MM.1S (cell line): ENCODE measurements around the gene ANKEF1.

Experiments
- DNase-seq: peaks from one replicate; pipeline ENCODE4 v3.0.0-alpha.2; 2015
- H2AFZ ChIP-seq: fragments of 300-600 bp; sonication (generic); 2 replicates; pipeline ENCODE4 v1.6.0; 2016; ENCODE audit warnings: antibody characterized with exemption, low read length
- H3F3A ChIP-seq: fragments of 300-600 bp; sonication (generic); 2 replicates; pipeline ENCODE4 v1.6.1; 2016; ENCODE audit warnings: mild to moderate bottlenecking, antibody characterized with exemption, low read length, moderate library complexity, mixed read lengths; ENCODE audit not compliant: insufficient read depth
- H3K27ac ChIP-seq: fragments of 300-600 bp; sonication (generic); 2 replicates; pipeline ENCODE4 v1.5.1; 2016; ENCODE audit warnings: mild to moderate bottlenecking, low read length
- H3K27me3 ChIP-seq: fragments of 300-600 bp; sonication (generic); replicated peaks from 2 replicates; pipeline ENCODE4 v1.6.0; 2016; ENCODE audit warnings: low read length; ENCODE audit not compliant: insufficient read depth
- H3K36me3 ChIP-seq: fragments of 300-600 bp; sonication (generic); replicated peaks from 2 replicates; pipeline ENCODE4 v1.6.1; 2016; ENCODE audit warnings: mild to moderate bottlenecking, low read length, mixed read lengths; ENCODE audit not compliant: insufficient read depth
- H3K4me1 ChIP-seq: fragments of 300-600 bp; sonication (generic); 2 replicates; pipeline ENCODE4 v1.6.1; 2016; ENCODE audit warnings: low read length, mixed read lengths
- H3K4me2 ChIP-seq: fragments of 300-600 bp; sonication (generic); 2 replicates; pipeline ENCODE4 v1.6.0; 2016; ENCODE audit warnings: low read depth, low read length
- H3K4me3 ChIP-seq: fragments of 300-600 bp; sonication (generic); 2 replicates; pipeline ENCODE4 v1.5.1; 2016; ENCODE audit warnings: low read length, mixed read lengths
- H3K79me2 ChIP-seq: fragments of 300-600 bp; sonication (generic); 2 replicates; pipeline ENCODE4 v1.6.1; 2016; ENCODE audit warnings: mixed run types, low read length, mixed read lengths
- H3K9ac ChIP-seq: fragments of 300-600 bp; sonication (generic); 2 replicates; pipeline ENCODE4 v1.6.1; 2016; ENCODE audit warnings: low read length, mixed read lengths
- H3K9me2 ChIP-seq: fragments of 300-600 bp; sonication (generic); replicated peaks from 2 replicates; pipeline ENCODE4 v1.6.1; 2016; ENCODE audit warnings: mild to moderate bottlenecking, low read length, mixed read lengths; ENCODE audit not compliant: insufficient read depth
- H3K9me3 ChIP-seq: fragments of 300-600 bp; sonication (generic); replicated peaks from 2 replicates; pipeline ENCODE4 v1.6.1; 2016; ENCODE audit warnings: mild to moderate bottlenecking, low read length, mixed read lengths; ENCODE audit not compliant: insufficient read depth
- H4K20me1 ChIP-seq: fragments of 300-600 bp; sonication (generic); 2 replicates; pipeline ENCODE4 v1.6.1; 2016; ENCODE audit warnings: mild to moderate bottlenecking, low read length, moderate library complexity, mixed read lengths; ENCODE audit not compliant: insufficient read depth
- EZH2 ChIP-seq: fragments of 300-600 bp; sonication (generic); optimal IDR thresholded peaks from 2 replicates; pipeline ENCODE3; 2017; ENCODE audit warnings: low read depth, mild to moderate bottlenecking, antibody characterized with exemption, low read length, mixed read lengths
- EZH2phosphoT487 ChIP-seq: fragments of 300-600 bp; sonication (generic); IDR thresholded peaks from 2 replicates; pipeline ENCODE4 v1.6.1; 2018; ENCODE audit warnings: antibody characterized with exemption, low read length
- TF ChIP-seq, protein P1 (sequence below): fragments of 300-600 bp; sonication (generic); IDR thresholded peaks from 2 replicates; pipeline ENCODE4 v1.5.1; 2016; ENCODE audit warnings: antibody characterized with exemption, low read length, mixed read lengths

Gene ANKEF1

GRCh38 chr20:10002866-10003265, 31.9 kb upstream of the ANKEF1 start:
- no peak overlapping the region for H3K27ac ChIP-seq
- no peaks in the 10 kb centered on the region for H4K20me1 ChIP-seq
- no peaks in the 10 kb centered on the region for H3K4me1 ChIP-seq
- DNase-seq = no peak
- no peaks in the 10 kb centered on the region for H3F3A ChIP-seq
- no peaks in the 10 kb centered on the region for H3K9me2 ChIP-seq
- no peak overlapping the region for H3K4me3 ChIP-seq
- no peaks in the 10 kb centered on the region for H3K36me3 ChIP-seq
- no peak overlapping the region for H3K9ac ChIP-seq
- no peaks in the 10 kb centered on the region for H3K27me3 ChIP-seq
- TF ChIP-seq EZH2 (no peak), EZH2phosphoT487 (no peak)
- TF ChIP-seq, protein P1, sequence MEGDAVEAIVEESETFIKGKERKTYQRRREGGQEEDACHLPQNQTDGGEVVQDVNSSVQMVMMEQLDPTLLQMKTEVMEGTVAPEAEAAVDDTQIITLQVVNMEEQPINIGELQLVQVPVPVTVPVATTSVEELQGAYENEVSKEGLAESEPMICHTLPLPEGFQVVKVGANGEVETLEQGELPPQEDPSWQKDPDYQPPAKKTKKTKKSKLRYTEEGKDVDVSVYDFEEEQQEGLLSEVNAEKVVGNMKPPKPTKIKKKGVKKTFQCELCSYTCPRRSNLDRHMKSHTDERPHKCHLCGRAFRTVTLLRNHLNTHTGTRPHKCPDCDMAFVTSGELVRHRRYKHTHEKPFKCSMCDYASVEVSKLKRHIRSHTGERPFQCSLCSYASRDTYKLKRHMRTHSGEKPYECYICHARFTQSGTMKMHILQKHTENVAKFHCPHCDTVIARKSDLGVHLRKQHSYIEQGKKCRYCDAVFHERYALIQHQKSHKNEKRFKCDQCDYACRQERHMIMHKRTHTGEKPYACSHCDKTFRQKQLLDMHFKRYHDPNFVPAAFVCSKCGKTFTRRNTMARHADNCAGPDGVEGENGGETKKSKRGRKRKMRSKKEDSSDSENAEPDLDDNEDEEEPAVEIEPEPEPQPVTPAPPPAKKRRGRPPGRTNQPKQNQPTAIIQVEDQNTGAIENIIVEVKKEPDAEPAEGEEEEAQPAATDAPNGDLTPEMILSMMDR = no peak
- no peaks in the 10 kb centered on the region for H3K79me2 ChIP-seq
- no peak overlapping the region for H2AFZ ChIP-seq
- H3K4me2 ChIP-seq = no peak overlapping the region
- no peaks in the 10 kb centered on the region for H3K9me3 ChIP-seq

GRCh38 chr20:10004900-10005299, 29.9 kb upstream of the ANKEF1 start:
- no peak overlapping the region for H3K4me2 ChIP-seq
- no peaks in the 10 kb centered on the region for H3K36me3 ChIP-seq
- no peaks in the 10 kb centered on the region for H3F3A ChIP-seq
- H3K9ac ChIP-seq = no peak overlapping the region
- TF ChIP-seq EZH2 (no peak), EZH2phosphoT487 (no peak)
- TF ChIP-seq, protein P1 = no peak
- no peak overlapping the region for H3K27ac ChIP-seq
- no peaks in the 10 kb centered on the region for H3K4me1 ChIP-seq
- no peak overlapping the region for H3K4me3 ChIP-seq
- no peak overlapping the region for H2AFZ ChIP-seq
- no peaks in the 10 kb centered on the region for H3K9me3 ChIP-seq
- H3K79me2 ChIP-seq = no peaks in the 10 kb centered on the region
- no peaks in the 10 kb centered on the region for H4K20me1 ChIP-seq
- no peaks in the 10 kb centered on the region for H3K9me2 ChIP-seq
- no peaks in the 10 kb centered on the region for H3K27me3 ChIP-seq
- DNase-seq = no peak

DNA sequence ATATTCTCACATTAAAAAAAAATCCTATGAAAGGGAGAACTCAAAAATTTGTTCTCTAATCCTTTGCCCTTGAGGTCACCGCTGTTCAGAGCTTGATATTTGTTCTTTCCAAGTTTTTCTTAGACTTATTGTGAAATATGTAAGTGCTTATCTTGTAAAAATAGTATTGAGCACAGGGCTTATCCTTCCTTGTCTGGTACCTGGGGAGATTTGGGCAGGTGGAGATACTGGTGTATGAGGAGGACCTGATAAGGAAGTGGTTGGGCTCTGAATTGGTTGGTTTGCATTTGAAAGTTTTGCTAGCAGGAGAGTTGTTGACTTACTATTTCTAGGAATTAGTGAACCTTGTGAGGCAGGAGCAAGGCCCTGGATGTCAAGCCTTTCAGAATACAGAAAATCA, 28.9 kb upstream of the ANKEF1 start:
- no peaks in the 10 kb centered on the region for H3K9me2 ChIP-seq
- H4K20me1 ChIP-seq = no peaks in the 10 kb centered on the region
- no peaks in the 10 kb centered on the region for H3K36me3 ChIP-seq
- H3F3A ChIP-seq = no peaks in the 10 kb centered on the region
- no peak overlapping the region for H3K4me3 ChIP-seq
- TF ChIP-seq EZH2 (no peak), EZH2phosphoT487 (no peak)
- TF ChIP-seq, protein P1 = no peak
- no peaks in the 10 kb centered on the region for H3K9me3 ChIP-seq
- DNase-seq = no peak
- no peak overlapping the region for H3K9ac ChIP-seq
- no peaks in the 10 kb centered on the region for H3K4me1 ChIP-seq
- no peak overlapping the region for H3K27ac ChIP-seq
- no peak overlapping the region for H2AFZ ChIP-seq
- no peak overlapping the region for H3K4me2 ChIP-seq
- H3K27me3 ChIP-seq = no peaks in the 10 kb centered on the region
- H3K79me2 ChIP-seq = no peaks in the 10 kb centered on the region
